Nephron progenitor cell (in vitro differentiated cells): ENCODE measurements around the gene SEC14L6.

Experiments
- DNase-seq: peaks from one replicate; pipeline ENCODE4 v3.0.0; 2021
- H3K27ac Mint-ChIP-seq: 2 replicates; pipeline ENCODE4 v1.8.0; 2021; ENCODE audit warnings: mild to moderate bottlenecking, moderate library complexity, mixed read lengths
- H3K27me3 Mint-ChIP-seq: 2 replicates; pipeline ENCODE4 v1.8.0; 2021; ENCODE audit warnings: mild to moderate bottlenecking, low read depth, mixed read lengths; ENCODE audit not compliant: poor library complexity
- H3K36me3 Mint-ChIP-seq: 2 replicates; pipeline ENCODE4 v1.8.0; 2021; ENCODE audit warnings: low read depth, mixed read lengths
- H3K4me1 Mint-ChIP-seq: 2 replicates; pipeline ENCODE4 v1.8.0; 2021; ENCODE audit warnings: mixed read lengths
- H3K4me3 Mint-ChIP-seq: 2 replicates; pipeline ENCODE4 v1.8.0; 2021; ENCODE audit warnings: mild to moderate bottlenecking, moderate library complexity, mixed read lengths
- H3K9me3 Mint-ChIP-seq: 2 replicates; pipeline ENCODE4 v1.8.0; 2021; ENCODE audit warnings: mild to moderate bottlenecking, moderate library complexity, mixed read lengths
- TF ChIP-seq, protein P1 (sequence below): fragments of 200-600 bp; sonication (generic); IDR thresholded peaks from 2 replicates; pipeline ENCODE4 v1.5.0; 2021; ENCODE audit warnings: antibody characterized with exemption

Gene SEC14L6

DNA sequence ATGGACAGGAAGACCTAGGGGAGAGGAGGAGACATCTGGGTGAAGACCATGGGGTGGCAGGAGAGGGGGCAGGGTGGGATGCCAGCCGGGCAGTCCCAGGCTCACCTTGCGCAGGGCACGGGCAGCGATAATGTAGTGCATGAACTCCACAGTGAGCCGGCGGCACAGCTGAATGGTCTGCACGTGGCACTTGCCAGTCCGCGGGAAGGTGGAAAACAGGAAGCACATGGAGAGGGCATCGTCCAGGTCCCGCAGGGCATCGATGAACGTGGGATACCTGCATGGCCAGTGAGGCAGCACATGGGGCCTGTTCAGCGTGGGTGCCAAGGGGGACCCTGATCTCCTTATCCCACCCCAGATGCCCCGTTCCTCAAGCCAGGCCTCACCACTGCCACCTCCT lies 37.9 kb upstream of the SEC14L6 start:
- Mint-ChIP-seq H3K36me3 (peaks cover 32% of the 10 kb centered on the region), H3K9me3 (no peaks in the 10 kb centered on the region), H3K4me3 (no peak overlapping the region)

DNA sequence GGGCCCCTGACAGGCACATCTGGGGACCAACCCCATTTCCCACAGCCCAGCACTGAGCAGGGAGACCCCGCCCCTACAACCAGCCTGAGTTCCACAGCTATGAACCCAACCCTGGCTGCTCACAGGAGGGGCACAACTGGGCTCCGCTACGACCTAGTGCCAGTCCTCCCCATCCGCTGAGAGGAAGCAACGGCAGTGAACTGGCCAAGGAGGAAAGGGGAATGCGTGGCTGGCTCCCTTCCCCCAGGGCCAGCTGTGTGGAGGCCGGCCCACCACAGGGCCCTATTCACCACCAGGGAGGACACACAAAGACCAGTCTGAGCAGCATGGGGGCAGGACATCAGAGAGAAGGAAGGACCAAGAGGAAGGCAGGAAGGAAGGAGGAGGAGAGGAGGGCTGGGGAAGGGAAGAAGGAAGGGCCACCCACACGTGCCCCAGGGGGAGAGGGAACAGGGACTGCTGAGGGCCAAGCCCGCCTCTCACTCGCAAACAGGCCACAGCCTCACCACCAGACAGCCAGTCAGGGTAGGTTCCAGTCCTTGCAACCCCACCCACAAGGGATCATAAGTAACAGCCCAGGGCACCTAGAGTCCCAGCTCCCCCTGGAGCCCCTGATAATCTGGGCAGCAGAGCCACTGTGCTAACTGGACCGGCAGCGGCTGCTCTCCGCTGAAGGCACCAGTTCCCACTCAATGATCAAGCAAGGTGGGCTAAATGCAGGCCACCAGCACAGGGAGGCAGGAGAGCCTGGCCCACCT lies 36.4 kb upstream of the SEC14L6 start:
- no peaks in the 10 kb centered on the region for H3K27me3 Mint-ChIP-seq
- no peaks in the 10 kb centered on the region for H3K4me1 Mint-ChIP-seq
- no peak for DNase-seq
- TF ChIP-seq, protein P1, sequence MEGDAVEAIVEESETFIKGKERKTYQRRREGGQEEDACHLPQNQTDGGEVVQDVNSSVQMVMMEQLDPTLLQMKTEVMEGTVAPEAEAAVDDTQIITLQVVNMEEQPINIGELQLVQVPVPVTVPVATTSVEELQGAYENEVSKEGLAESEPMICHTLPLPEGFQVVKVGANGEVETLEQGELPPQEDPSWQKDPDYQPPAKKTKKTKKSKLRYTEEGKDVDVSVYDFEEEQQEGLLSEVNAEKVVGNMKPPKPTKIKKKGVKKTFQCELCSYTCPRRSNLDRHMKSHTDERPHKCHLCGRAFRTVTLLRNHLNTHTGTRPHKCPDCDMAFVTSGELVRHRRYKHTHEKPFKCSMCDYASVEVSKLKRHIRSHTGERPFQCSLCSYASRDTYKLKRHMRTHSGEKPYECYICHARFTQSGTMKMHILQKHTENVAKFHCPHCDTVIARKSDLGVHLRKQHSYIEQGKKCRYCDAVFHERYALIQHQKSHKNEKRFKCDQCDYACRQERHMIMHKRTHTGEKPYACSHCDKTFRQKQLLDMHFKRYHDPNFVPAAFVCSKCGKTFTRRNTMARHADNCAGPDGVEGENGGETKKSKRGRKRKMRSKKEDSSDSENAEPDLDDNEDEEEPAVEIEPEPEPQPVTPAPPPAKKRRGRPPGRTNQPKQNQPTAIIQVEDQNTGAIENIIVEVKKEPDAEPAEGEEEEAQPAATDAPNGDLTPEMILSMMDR, result no peak
- H3K27ac Mint-ChIP-seq, result no peak overlapping the region
- H3K4me3 Mint-ChIP-seq, result no peak overlapping the region
- peaks cover 34% of the 10 kb centered on the region for H3K36me3 Mint-ChIP-seq
- no peaks in the 10 kb centered on the region for H3K9me3 Mint-ChIP-seq

More for the DNA sequence above, 37.9 kb upstream of the SEC14L6 start:
- no peaks in the 10 kb centered on the region for H3K27me3 Mint-ChIP-seq
- no peak overlapping the region for H3K27ac Mint-ChIP-seq
- no peak for DNase-seq
- no peaks in the 10 kb centered on the region for H3K4me1 Mint-ChIP-seq
- TF ChIP-seq, protein P1, result no peak

DNA sequence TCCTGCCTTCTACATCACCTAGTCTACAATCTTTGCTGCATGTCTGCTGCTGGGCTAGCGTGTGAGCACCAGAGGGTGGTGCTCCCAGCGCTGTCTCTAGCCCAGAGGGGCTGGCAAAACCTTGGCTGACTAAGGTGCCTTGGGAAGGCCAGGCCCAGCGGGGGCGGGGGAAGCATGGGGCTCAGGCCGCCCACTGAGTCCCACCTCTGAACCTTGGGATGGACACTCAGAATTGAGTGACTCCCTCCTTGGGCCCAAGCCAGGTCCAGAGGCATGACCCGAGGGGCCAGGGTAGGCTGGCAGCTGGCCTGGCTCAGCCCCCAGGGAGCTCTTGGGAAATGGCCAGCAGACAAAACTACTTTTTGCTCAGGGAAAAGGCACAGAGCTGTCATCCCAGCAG lies 35.5 kb upstream of the SEC14L6 start:
- Mint-ChIP-seq H3K4me3 (no peak overlapping the region), H3K9me3 (no peaks in the 10 kb centered on the region), H3K4me1 (no peaks in the 10 kb centered on the region), H3K27me3 (no peaks in the 10 kb centered on the region), H3K36me3 (peaks cover 25% of the 10 kb centered on the region), H3K27ac (peak overlapping the region; percentile 78)
- TF ChIP-seq, protein P1, result no peak
- DNase-seq, result no peak

DNA sequence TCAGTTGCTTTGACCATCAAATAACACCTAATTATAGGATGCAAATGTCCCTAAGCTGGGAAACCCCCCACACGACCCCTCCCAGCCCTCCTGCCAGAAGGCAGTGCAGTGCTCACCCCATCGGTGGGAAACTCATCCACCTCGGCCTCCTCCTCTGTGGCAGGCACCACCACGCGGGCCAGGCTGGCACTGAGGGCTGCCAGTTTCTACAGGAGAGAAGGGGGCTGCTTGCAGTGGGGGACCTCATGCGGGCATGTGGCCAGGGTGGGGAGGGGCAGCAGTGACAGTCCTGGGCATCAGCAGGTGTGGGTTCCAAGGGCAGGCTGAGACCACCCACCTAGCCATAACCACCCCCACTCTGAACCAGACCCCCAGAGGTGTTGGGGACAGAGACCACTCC lies 34.4 kb upstream of the SEC14L6 start:
- Mint-ChIP-seq H3K36me3 (peaks cover 22% of the 10 kb centered on the region), H3K27me3 (no peaks in the 10 kb centered on the region)

DNA sequence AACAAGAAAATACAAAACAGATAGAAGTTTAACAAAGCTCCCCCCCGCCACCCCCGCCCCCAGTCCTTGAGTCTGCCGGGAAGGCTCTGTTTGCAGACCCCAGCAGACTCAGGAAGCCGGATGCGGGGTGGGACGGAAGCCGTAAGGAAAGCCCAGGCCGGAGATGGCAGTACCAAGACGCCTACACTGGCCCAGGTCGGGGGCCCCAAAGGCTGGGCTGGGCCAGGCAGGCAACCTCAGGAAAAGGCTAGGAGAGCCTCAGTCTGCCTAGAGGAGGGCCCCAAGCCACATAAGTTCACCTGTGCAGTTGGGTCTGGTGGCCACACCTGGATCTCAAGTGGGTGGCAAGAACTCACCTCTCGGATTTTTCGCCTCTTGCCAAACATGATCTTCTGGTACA lies 31.9 kb upstream of the SEC14L6 start:
- H3K4me3 Mint-ChIP-seq, result no peak overlapping the region
- H3K4me1 Mint-ChIP-seq, result peaks cover 6% of the 10 kb centered on the region
- no peak overlapping the region for H3K27ac Mint-ChIP-seq
- no peaks in the 10 kb centered on the region for H3K9me3 Mint-ChIP-seq
- peaks cover 16% of the 10 kb centered on the region for H3K36me3 Mint-ChIP-seq
- no peak for DNase-seq
- peaks cover 11% of the 10 kb centered on the region for H3K27me3 Mint-ChIP-seq
- TF ChIP-seq, protein P1, result no peak

More for the DNA sequence above, 34.4 kb upstream of the SEC14L6 start:
- no peak overlapping the region for H3K4me3 Mint-ChIP-seq
- H3K27ac Mint-ChIP-seq, result no peak overlapping the region
- H3K4me1 Mint-ChIP-seq, result no peaks in the 10 kb centered on the region
- H3K9me3 Mint-ChIP-seq, result no peaks in the 10 kb centered on the region
- DNase-seq, result no peak
- TF ChIP-seq, protein P1, result no peak

DNA sequence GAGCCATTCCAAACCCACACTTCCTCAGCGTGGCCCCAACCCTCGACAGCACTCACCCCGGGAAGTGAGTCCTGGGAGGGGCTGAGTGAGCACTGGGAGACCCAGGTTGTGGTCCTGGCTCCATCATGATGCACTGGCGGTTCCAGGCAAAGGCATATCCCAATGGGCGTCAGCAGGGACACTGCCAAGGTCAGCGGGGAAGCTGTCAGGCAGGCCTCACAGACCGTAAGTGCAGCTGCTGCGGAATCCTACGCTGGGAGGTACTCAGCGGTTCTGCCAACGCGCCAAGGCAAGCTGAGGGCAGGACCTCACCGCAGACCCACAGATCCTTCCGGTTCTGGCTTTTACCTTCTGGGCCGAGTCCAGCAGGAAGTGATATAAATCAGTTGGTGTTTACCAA lies 29.3 kb upstream of the SEC14L6 start:
- no peak for DNase-seq
- H3K36me3 Mint-ChIP-seq, result peaks cover 16% of the 10 kb centered on the region
- H3K27me3 Mint-ChIP-seq, result peaks cover 25% of the 10 kb centered on the region
- no peak overlapping the region for H3K4me3 Mint-ChIP-seq
- H3K27ac Mint-ChIP-seq, result no peak overlapping the region
- H3K9me3 Mint-ChIP-seq, result no peaks in the 10 kb centered on the region
- peaks cover 14% of the 10 kb centered on the region for H3K4me1 Mint-ChIP-seq
- TF ChIP-seq, protein P1, result no peak
